Prostate gland (tissue), 2 donors: ENCODE measurements around the gene DOK6. TPM values are rescaled to one million over a fixed set of nuclear protein-coding genes. Genes with fewer than 3 reads are reported as not detected.

Experiments
- DNase-seq: peaks from one replicate; pipeline ENCODE4 v3.0.0-alpha.2; 2019; ENCODE audit warnings: low spot score
- H3K27ac ChIP-seq, 2 donors: fragments of 200-600 bp; sonication (generic); 2 replicates each; pipeline ENCODE4 v1.5.1; 2017 to 2019
- H3K27me3 ChIP-seq: fragments of 200-600 bp; sonication (generic); replicated peaks from 2 replicates; pipeline ENCODE4 v1.5.1; 2019; ENCODE audit not compliant: insufficient read depth
- H3K36me3 ChIP-seq, 2 donors: fragments of 200-600 bp; sonication (generic); 1 replicate in 1 of 2; 2 replicates in 1 of 2; pipeline versions ENCODE4 v1.5.1 to v1.8.1; 2017 to 2019
- H3K4me1 ChIP-seq: fragments of 200-600 bp; sonication (generic); replicated peaks from 2 replicates; pipeline ENCODE4 v1.5.1; 2019
- H3K4me3 ChIP-seq, 2 donors: fragments of 200-600 bp; sonication (generic); 2 replicates each; pipeline ENCODE4 v1.5.1; 2017 to 2019
- H3K9me3 ChIP-seq: fragments of 200-600 bp; sonication (generic); 2 replicates; pipeline ENCODE4 v1.5.1; 2017
- POLR2A ChIP-seq: fragments of 450-650 bp; IDR thresholded peaks from one replicate; pipeline ENCODE4 v1.6.1; 2016; ENCODE audit warnings: antibody characterized with exemption, mild to moderate bottlenecking
- POLR2AphosphoS5 ChIP-seq: sonication (generic); formaldehyde crosslinking; IDR thresholded peaks from one replicate; pipeline ENCODE4 v1.6.1; 2017; ENCODE audit warnings: antibody characterized with exemption
- WGBS: methylation state at CpG from one replicate; pipeline ENCODE4 v1.1.5; 2018; 5-methylcytosine and 5-hydroxymethylcytosine counted together
- intact Hi-C: fragments of 100-400 bp; cut with DNase I; formaldehyde crosslinking; loops from one replicate; pipeline ENCODE4 v1.14.2; 2022
- total RNA-seq, 2 donors: library from RNA; depleted of rRNA; stranded (reverse); fragments of >200 nt; gene quantifications; one replicate each; pipeline ENCODE4 v1.1.0, GENCODE V29; 2016
- TF ChIP-seq, protein P1 (sequence below), 4 experiments: fragments of 200-600 bp in 2 of 4; fragments of 450-650 bp in 2 of 4; sonication (generic) in 2 of 4; IDR thresholded peaks; 1 replicate in 3 of 4; 2 replicates in 1 of 4; pipeline ENCODE4 v1.5.1; 2016 to 2019; ENCODE audit warnings: antibody characterized with exemption in 4 of 4, mild to moderate bottlenecking in 2 of 4, moderate library complexity in 2 of 4

Gene DOK6
- total RNA-seq, 2 donors from 2014 or later = 0.73 to 1.0 TPM

DNA sequence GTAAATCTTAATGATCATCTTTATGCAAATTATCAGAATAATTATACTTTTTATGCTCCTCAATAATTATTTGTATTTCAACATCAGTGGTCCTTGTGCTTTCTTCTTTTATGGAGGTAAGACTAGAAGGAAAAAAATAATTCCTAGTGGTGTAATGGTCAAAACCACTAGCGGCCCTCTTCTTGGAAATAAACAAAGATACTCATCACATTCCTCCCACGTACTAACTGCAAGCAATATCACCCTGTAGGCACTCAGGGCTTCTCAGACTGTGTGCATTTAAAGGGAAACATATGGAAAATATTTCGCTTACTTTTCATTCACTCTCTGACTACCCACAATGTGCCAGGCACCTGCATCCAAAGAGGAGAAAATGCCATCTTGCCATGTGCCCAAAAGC, 263.7 kb downstream of the DOK6 start:
- intact Hi-C loops = no loop called here
- DNase-seq = no peak
- no peaks in the 10 kb centered on the region for H3K9me3 ChIP-seq
- no peak overlapping the region for H3K27ac ChIP-seq
- no peaks in the 10 kb centered on the region for H3K4me1 ChIP-seq
- TF ChIP-seq POLR2A = no peak
- no peak for TF ChIP-seq POLR2AphosphoS5
- TF ChIP-seq, protein P1, sequence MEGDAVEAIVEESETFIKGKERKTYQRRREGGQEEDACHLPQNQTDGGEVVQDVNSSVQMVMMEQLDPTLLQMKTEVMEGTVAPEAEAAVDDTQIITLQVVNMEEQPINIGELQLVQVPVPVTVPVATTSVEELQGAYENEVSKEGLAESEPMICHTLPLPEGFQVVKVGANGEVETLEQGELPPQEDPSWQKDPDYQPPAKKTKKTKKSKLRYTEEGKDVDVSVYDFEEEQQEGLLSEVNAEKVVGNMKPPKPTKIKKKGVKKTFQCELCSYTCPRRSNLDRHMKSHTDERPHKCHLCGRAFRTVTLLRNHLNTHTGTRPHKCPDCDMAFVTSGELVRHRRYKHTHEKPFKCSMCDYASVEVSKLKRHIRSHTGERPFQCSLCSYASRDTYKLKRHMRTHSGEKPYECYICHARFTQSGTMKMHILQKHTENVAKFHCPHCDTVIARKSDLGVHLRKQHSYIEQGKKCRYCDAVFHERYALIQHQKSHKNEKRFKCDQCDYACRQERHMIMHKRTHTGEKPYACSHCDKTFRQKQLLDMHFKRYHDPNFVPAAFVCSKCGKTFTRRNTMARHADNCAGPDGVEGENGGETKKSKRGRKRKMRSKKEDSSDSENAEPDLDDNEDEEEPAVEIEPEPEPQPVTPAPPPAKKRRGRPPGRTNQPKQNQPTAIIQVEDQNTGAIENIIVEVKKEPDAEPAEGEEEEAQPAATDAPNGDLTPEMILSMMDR (IDR thresholded peaks at IDR 0.05) = no peak
- no peaks in the 10 kb centered on the region for H3K27me3 ChIP-seq
- H3K4me3 ChIP-seq = no peak overlapping the region
- no peaks in the 10 kb centered on the region for H3K36me3 ChIP-seq
- WGBS = 53% methylated on average over 3 of the region's 3 CpGs

DNA sequence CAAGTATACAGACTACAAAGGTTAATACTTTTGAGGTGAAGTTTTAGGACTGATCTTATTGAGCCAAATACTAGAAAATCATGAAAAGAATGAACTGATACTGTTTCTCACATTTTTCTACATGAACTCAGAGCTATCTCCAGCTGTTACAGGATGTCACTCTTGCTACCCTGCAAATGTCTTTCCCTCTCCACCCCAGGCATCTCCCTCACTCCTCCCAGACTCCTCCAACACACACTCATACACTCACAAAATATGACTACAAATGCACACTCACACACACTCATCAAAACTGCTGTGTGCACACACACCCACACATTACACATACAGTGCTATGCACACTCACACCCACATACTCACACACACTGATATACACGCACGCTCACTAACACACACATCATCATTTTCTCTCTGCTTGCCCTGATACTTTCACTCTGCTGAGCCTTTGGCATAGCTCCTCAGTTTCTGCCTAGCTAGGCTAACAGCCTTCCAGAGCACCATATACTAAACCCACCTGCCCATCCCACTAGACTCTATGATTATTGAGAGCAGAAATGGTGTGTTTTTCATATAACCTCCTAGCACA, 273.7 kb downstream of the DOK6 start:
- no peak for DNase-seq
- intact Hi-C loops = no loop called here
- Histone ChIP-seq H3K4me3 (no peak overlapping the region), H3K27ac (no peak overlapping the region), H3K36me3 (no peaks in the 10 kb centered on the region), H3K27me3 (no peaks in the 10 kb centered on the region), H3K4me1 (no peaks in the 10 kb centered on the region), H3K9me3 (no peaks in the 10 kb centered on the region)
- TF ChIP-seq, protein P1 (IDR thresholded peaks at IDR 0.05) = no peak
- TF ChIP-seq POLR2A (no peak), POLR2AphosphoS5 (no peak)
- WGBS = 73% methylated on average over 2 of the region's 2 CpGs

DNA sequence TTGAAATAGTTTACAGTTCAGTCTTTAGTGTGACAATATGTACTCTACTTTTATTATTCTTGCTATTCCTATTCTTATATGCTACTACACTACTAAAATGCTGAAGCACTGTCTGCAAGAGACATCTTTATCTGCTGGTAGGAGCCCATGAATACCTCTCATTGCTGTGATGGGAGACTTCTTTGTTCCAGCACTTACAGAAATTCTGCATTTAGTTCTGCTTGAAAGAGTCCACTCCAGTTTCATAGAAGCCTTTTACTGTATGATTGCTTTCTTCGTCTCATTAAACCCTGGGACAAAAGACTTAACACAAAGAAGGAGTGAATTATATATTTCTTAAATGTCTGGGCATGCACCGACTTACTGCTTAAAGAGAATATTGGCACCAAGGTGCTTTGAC, 274.3 kb downstream of the DOK6 start:
- TF ChIP-seq, protein P1 (IDR thresholded peaks at IDR 0.05) = no peak
- TF ChIP-seq POLR2AphosphoS5 = no peak
- no peak for TF ChIP-seq POLR2A
- Histone ChIP-seq H3K36me3 (no peaks in the 10 kb centered on the region), H3K9me3 (no peaks in the 10 kb centered on the region), H3K27ac (no peak overlapping the region), H3K4me1 (no peaks in the 10 kb centered on the region), H3K27me3 (no peaks in the 10 kb centered on the region), H3K4me3 (no peak overlapping the region)
- 39% methylated on average over 2 of the region's 2 CpGs for WGBS
- no peak for DNase-seq
- intact Hi-C loops = no loop called here

DNA sequence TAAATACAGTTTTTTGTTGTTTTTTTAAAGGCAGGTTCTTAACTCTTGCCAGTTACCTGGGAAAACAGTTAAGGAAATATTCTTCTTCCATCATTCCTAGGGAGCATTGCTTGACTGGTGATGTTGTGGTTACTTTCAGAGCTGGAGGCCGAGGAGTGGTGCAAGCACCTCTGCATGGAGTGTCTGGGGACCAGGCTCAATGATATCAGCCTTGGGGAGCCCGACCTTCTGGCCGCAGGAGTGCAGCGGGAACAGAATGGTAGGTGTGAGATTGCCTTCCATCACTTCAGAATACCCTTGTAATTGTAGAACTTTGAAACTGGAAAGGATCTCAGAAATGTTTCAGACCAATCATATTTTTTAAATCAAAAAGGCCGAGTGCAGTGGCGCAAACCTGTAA, 276.9 kb downstream of the DOK6 start:
- DNase-seq = no peak
- H3K4me3 ChIP-seq = no peak overlapping the region
- H3K27me3 ChIP-seq = no peaks in the 10 kb centered on the region
- intact Hi-C loops = no loop called here
- no peak for TF ChIP-seq POLR2AphosphoS5
- TF ChIP-seq POLR2A = no peak
- TF ChIP-seq, protein P1 (IDR thresholded peaks at IDR 0.05) = no peak
- WGBS = 89% methylated on average over 6 of the region's 6 CpGs
- H3K9me3 ChIP-seq = no peaks in the 10 kb centered on the region
- no peak overlapping the region for H3K27ac ChIP-seq
- H3K4me1 ChIP-seq = no peaks in the 10 kb centered on the region
- no peaks in the 10 kb centered on the region for H3K36me3 ChIP-seq

DNA sequence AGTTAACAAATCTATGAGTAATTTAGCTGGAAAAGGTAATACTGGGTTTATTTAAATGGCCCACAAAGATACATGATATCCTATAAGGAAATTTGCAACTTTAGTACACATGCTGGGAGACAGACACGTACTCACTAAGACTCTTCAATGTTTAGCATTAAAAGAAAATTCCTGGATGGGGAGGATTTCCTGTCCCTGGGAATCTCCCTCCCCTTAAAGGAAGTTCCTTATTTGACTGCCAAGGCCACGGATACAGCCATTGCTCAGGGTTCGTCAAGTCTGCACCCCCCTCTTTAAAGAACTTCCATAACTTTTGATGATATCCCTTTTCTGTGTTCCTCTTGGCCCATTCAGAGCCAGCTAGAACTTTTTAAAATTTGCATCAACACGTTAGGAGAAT, 279.4 kb downstream of the DOK6 start:
- no peak overlapping the region for H3K4me3 ChIP-seq
- no peaks in the 10 kb centered on the region for H3K9me3 ChIP-seq
- intact Hi-C loops = no loop called here
- no peaks in the 10 kb centered on the region for H3K4me1 ChIP-seq
- TF ChIP-seq, protein P1 (IDR thresholded peaks at IDR 0.05) = no peak
- TF ChIP-seq POLR2A (no peak), POLR2AphosphoS5 (no peak)
- H3K27ac ChIP-seq = no peak overlapping the region
- no peaks in the 10 kb centered on the region for H3K27me3 ChIP-seq
- DNase-seq = no peak
- no peaks in the 10 kb centered on the region for H3K36me3 ChIP-seq
- WGBS = 76% methylated on average over 4 of the region's 4 CpGs
